Activated CD4-positive, alpha-beta memory T cell treated with anti-CD3 and anti-CD28 coated beads, Interleukin-2, amount 10 ng/mL, durations not matched to agents 7 days and 5 days (primary cell): Measurements from ENCODE around the gene RALGDS. TPM values are rescaled to one million over a fixed set of nuclear protein-coding genes. Genes with fewer than 3 reads are reported as not detected.
A peak's percentile ranks its signal among the peaks of the same experiment; 100 is the strongest.

Experiments used
- CTCF ChIA-PET: fragments of 350-600 bp; sonication (Branson Sonifier 250); formaldehyde crosslinking; loops from one replicate; lab custom pipeline; 2021; ENCODE audit warnings: antibody characterized with exemption, inconsistent platforms; lab: Charles Lee
- POLR2A ChIA-PET: fragments of 350-600 bp; sonication (Branson Sonifier 250); formaldehyde crosslinking; loops from one replicate; lab custom pipeline; 2021; ENCODE audit warnings: antibody characterized with exemption; lab: Charles Lee
- DNase-seq: peaks from one replicate; pipeline ENCODE4 v3.0.0-alpha.2; 2020
- H3K27ac Mint-ChIP-seq: one replicate; pipeline ENCODE4 v1.8.0; 2021; ENCODE audit warnings: mild to moderate bottlenecking, mixed read lengths
- H3K27me3 Mint-ChIP-seq: one replicate; pipeline ENCODE4 v1.8.0; 2021; ENCODE audit warnings: mixed read lengths
- H3K36me3 Mint-ChIP-seq: one replicate; pipeline ENCODE4 v1.8.0; 2021; ENCODE audit warnings: low read depth, mixed read lengths
- H3K4me1 Mint-ChIP-seq: one replicate; pipeline ENCODE4 v1.8.0; 2021; ENCODE audit warnings: mixed read lengths
- H3K4me3 Mint-ChIP-seq: one replicate; pipeline ENCODE4 v1.8.0; 2021; ENCODE audit warnings: mild to moderate bottlenecking, mixed read lengths
- H3K9me3 Mint-ChIP-seq: one replicate; pipeline ENCODE4 v1.8.0; 2021; ENCODE audit warnings: mixed read lengths
- total RNA-seq, 2 experiments: library from RNA; stranded (reverse); gene quantifications; one replicate each; pipeline ENCODE4 v1.2.3, GENCODE V29; 2021

RALGDS gene
- total RNA-seq, 2 experiments from 2014 or later, result 113 to 123 TPM

DNA sequence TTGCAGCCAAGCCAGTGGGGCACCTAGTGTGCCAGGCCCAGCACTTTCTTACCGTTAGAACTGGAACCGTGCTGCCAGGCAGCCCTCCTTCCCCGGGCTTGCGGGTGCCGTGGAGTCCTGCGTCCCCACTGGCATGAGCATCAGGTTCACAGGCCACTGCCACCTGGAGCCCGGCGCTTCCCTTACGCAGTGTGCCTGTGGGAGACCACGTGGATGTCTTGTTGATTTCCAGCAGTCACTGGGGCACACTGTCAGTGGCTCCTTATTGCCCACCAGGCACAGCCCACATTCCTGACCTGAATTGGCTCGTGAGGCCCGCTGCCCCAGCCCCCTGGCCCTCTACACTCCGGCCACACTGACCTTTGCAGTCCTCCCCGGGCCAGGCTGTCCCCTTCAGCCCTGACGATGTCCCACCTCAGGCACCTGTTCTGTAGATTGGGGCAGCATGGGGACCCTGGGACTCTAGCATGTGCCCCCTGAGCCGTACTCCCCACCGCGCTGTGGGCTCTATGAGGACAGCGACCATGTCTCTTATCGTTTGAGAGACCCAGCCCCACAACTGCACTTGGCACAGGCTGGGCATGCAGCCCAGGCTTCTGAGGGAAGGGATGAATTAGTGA, 69.6 kb downstream of the RALGDS start:
- Mint-ChIP-seq H3K27me3 (no peaks in the 10 kb centered on the region), H3K4me1 (peaks cover 4% of the 10 kb centered on the region), H3K4me3 (no peak overlapping the region), H3K27ac (no peak overlapping the region), H3K9me3 (no peaks in the 10 kb centered on the region), H3K36me3 (peaks cover 40% of the 10 kb centered on the region)
- CTCF ChIA-PET, result interaction anchor here (1.7 to 2.1 kb wide), 2 partner anchors 93 to 96 kb away, joined by 5 read pairs; no protein-coding TSS in a partner anchor
- POLR2A ChIA-PET, result no interaction called here
- DNase-seq, result no peak

DNA sequence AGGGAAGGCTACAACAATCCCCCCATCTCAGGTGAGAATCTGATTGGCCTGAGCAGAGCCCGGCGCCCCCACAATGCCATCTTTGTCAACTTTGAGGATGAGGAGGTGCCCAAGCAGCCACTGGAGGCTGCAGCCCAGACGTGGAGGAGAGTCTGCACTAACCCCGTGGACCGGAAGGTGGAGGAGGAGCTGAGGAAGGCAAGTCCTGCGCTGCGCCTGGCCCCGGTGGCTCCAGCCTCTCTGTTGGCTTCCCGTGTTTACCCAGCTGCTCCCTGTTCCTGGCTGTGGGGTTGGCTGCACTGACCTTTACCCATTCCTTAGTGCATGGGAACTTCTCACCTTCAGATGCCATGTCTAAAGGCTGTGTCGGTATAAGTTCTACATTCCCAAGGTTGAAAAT, 70.3 kb downstream of the RALGDS start:
- peaks cover 39% of the 10 kb centered on the region for H3K36me3 Mint-ChIP-seq
- CTCF ChIA-PET, result interaction anchor here (0.8 to 2.1 kb wide), 5 partner anchors 27 to 99 kb away, joined by 3 to 5 read pairs (median 3); no protein-coding TSS in a partner anchor
- H3K9me3 Mint-ChIP-seq, result no peaks in the 10 kb centered on the region
- POLR2A ChIA-PET, result no interaction called here
- no peaks in the 10 kb centered on the region for H3K4me1 Mint-ChIP-seq
- no peak for DNase-seq
- no peaks in the 10 kb centered on the region for H3K27me3 Mint-ChIP-seq
- H3K4me3 Mint-ChIP-seq, result no peak overlapping the region
- H3K27ac Mint-ChIP-seq, result no peak overlapping the region

DNA sequence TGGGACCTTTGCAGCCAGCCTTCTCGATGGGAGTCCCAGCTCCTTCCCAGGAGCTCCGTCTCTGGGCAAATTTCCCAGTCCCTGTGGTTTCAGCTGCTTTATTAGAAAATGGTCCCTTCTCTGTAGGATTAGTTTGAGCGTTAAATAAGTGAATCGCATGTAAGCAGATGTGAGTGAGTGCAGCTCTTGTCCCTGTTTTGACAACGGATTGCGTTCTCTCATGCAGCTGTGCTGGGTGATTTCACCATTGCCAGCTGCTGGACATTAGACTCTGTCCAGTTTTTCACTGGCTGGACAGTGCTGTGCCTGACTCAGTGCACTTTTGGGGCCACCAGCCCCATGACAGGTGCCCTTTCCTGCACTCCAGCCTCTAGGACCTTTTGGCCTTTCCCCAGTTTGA, 70.9 kb downstream of the RALGDS start:
- H3K4me3 Mint-ChIP-seq, result no peak overlapping the region
- CTCF ChIA-PET, result interaction anchor here (0.8 to 1.7 kb wide), 5 partner anchors 27 to 100 kb away, joined by 3 to 9 read pairs (median 3); no protein-coding TSS in a partner anchor
- no peak overlapping the region for H3K27ac Mint-ChIP-seq
- no peaks in the 10 kb centered on the region for H3K27me3 Mint-ChIP-seq
- no peak for DNase-seq
- H3K9me3 Mint-ChIP-seq, result no peaks in the 10 kb centered on the region
- peaks cover 41% of the 10 kb centered on the region for H3K36me3 Mint-ChIP-seq
- H3K4me1 Mint-ChIP-seq, result no peaks in the 10 kb centered on the region
- POLR2A ChIA-PET, result no interaction called here

GRCh38 chr9:133049043-133049442, 72.0 kb downstream of the RALGDS start:
- ChIA-PET CTCF (interaction anchor here (0.9 to 2.0 kb wide), 12 partner anchors 11 to 137 kb away, joined by 3 to 18 read pairs (median 5); partner anchors contain the start of gene GTF3C5), POLR2A (no interaction called here)
- Mint-ChIP-seq H3K4me3 (no peak overlapping the region), H3K4me1 (peaks cover 3% of the 10 kb centered on the region), H3K27ac (peak overlapping the region; percentile 26), H3K9me3 (no peaks in the 10 kb centered on the region), H3K36me3 (peaks cover 45% of the 10 kb centered on the region), H3K27me3 (no peaks in the 10 kb centered on the region)
- no peak for DNase-seq

- peaks cover 3% of the 10 kb centered on the region for H3K4me1 Mint-ChIP-seq
- no peak overlapping the region for H3K27ac Mint-ChIP-seq
- H3K4me3 Mint-ChIP-seq, result no peak overlapping the region
- peaks cover 43% of the 10 kb centered on the region for H3K36me3 Mint-ChIP-seq
- DNase-seq, result peak; percentile 64
- CTCF ChIA-PET, result interaction anchor here (0.6 to 2.0 kb wide), 13 partner anchors 11 to 323 kb away, joined by 3 to 18 read pairs (median 5); partner anchors contain the start of gene GTF3C5
- POLR2A ChIA-PET, result no interaction called here
- H3K9me3 Mint-ChIP-seq, result no peaks in the 10 kb centered on the region
- no peaks in the 10 kb centered on the region for H3K27me3 Mint-ChIP-seq
Measured at GRCh38 chr9:133048595-133048994, 72.4 kb downstream of the RALGDS start.

Other genes starting within 250 kb of the RALGDS start
- not detected for gene AK8, start 243.0 kb downstream of the RALGDS start, total RNA-seq
- 1 to 10 TPM; 3.2 to 3.6 TPM for gene SPACA9, start 242.3 kb downstream of the RALGDS start, total RNA-seq
- gene TSC1, start 176.6 kb downstream of the RALGDS start, total RNA-seq, result 10 to 100 TPM; 30.0 to 31.0 TPM
- gene GFI1B, start 142.5 kb downstream of the RALGDS start, total RNA-seq, result not detected
- gene GTF3C5, start 90.2 kb downstream of the RALGDS start, total RNA-seq, result 10 to 100 TPM; 66.8 to 67.3 TPM
- gene CEL, start 59.3 kb downstream of the RALGDS start, total RNA-seq, result 1 to 10 TPM; 1.1 to 1.4 TPM
- 1 to 10 TPM; 2.5 to 3.9 TPM for gene GBGT1, start 42.7 kb upstream of the RALGDS start, total RNA-seq
- gene OBP2B, start 88.0 kb upstream of the RALGDS start, total RNA-seq, result not detected
- under 1 TPM; 0.20 to 0.53 TPM for gene ABO, start 154.0 kb upstream of the RALGDS start, total RNA-seq
- 10 to 100 TPM in 1 of 2 experiments, 1 to 10 TPM in 1; 9.3 to 10.9 TPM for gene SURF6, start 214.9 kb upstream of the RALGDS start, total RNA-seq
- gene MED22, start 226.9 kb upstream of the RALGDS start, total RNA-seq, result 10 to 100 TPM; 21.1 to 23.3 TPM
- 1,000 to 10,000 TPM; 1,627 to 1,632 TPM for gene RPL7A, start 227.0 kb upstream of the RALGDS start, total RNA-seq
- 10 to 100 TPM; 33.8 to 37.6 TPM for gene SURF1, start 235.2 kb upstream of the RALGDS start, total RNA-seq
- 10 to 100 TPM; 10.2 TPM for gene SURF2, start 235.3 kb upstream of the RALGDS start, total RNA-seq